Astrocyte of the spinal cord (primary cell): Measurements from ENCODE around the gene PLCB4.

Experiments used
- DNase-seq: peaks from one replicate; pipeline ENCODE4 v3.0.0; 2011; ENCODE audit warnings: low read depth, low spot score
- H3K4me3 ChIP-seq: 2 replicates; pipeline ENCODE4 v1.5.1; 2011; ENCODE audit warnings: low read depth, mild to moderate bottlenecking, low read length, moderate library complexity
- in situ Hi-C: cut with HindIII; loops from 2 replicates; pipeline ENCODE4 v1.10.0; 2017; ENCODE audit warnings: low sequenced_read_pairs
- TF ChIP-seq, protein P1 (sequence below): IDR thresholded peaks from 2 replicates; pipeline ENCODE4 v1.5.1; 2012; ENCODE audit warnings: low read depth, mild to moderate bottlenecking, low read length, inconsistent platforms

Gene PLCB4

DNA sequence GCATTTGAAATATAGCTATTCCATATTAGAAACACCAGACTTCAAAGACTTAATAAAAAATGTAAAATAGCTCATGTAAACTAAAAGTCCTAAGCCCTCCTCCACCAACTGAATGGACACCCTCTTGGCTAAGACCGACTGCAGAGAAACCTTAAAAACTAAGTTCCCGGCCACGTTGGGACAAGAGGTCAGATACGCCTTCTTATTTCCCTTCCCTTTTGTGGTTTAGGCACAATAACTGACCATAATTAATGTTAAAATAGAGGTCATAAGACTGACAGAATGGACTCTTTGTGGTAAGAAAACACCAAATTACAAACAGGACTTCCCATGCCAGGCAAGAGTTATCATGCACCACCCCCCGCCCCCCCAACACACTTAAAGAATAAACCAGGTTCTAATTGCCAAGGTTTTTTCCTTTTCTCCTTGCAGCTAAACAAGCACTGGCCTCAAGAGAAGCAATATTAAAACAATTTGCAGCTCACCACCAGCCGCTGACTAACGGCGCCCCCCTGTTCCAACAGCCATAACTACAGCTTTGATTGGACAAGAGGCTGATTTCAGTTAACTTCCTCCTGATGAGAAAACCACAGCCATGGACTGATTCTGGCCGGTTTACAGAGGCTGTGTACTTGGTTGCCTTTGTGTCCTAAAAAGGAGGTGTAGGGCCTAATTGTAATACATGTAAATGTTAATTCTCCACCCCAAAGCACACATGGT, 434.8 kb downstream of the PLCB4 start:
- DNase-seq: peak; percentile 84
- TF ChIP-seq, protein P1, sequence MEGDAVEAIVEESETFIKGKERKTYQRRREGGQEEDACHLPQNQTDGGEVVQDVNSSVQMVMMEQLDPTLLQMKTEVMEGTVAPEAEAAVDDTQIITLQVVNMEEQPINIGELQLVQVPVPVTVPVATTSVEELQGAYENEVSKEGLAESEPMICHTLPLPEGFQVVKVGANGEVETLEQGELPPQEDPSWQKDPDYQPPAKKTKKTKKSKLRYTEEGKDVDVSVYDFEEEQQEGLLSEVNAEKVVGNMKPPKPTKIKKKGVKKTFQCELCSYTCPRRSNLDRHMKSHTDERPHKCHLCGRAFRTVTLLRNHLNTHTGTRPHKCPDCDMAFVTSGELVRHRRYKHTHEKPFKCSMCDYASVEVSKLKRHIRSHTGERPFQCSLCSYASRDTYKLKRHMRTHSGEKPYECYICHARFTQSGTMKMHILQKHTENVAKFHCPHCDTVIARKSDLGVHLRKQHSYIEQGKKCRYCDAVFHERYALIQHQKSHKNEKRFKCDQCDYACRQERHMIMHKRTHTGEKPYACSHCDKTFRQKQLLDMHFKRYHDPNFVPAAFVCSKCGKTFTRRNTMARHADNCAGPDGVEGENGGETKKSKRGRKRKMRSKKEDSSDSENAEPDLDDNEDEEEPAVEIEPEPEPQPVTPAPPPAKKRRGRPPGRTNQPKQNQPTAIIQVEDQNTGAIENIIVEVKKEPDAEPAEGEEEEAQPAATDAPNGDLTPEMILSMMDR: peak; percentile 23
- in situ Hi-C loops: no loop called here
- H3K4me3 ChIP-seq: no peak overlapping the region

DNA sequence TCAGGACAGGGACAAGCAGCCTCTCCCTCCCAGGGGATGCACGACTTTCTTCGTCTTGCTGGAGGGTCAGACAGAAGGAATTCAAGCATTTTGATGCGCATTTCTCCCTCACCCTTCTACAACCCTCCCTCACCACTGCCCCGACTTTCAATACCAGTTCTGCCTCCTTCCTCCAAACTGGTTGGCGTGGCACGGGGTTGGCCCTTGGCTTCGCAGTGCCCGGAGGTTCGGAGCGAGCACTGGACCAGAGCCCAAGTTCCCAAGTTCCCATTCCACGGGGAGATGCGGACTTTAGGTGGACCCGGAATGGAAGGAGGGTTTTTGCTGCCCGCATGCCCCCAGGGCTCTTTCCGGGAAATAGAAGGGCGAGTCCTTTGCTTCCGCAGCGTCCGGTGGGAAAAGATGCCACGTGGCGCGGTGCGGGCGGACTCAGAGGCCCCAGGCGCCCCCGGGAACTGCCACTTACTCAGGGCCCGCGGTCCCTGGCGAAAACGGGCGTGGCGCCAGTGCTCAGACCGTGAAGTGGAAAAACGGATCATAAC, 437.5 kb downstream of the PLCB4 start:
- no peak overlapping the region for H3K4me3 ChIP-seq
- TF ChIP-seq, protein P1: no peak
- DNase-seq: no peak
- in situ Hi-C loops: no loop called here

DNA sequence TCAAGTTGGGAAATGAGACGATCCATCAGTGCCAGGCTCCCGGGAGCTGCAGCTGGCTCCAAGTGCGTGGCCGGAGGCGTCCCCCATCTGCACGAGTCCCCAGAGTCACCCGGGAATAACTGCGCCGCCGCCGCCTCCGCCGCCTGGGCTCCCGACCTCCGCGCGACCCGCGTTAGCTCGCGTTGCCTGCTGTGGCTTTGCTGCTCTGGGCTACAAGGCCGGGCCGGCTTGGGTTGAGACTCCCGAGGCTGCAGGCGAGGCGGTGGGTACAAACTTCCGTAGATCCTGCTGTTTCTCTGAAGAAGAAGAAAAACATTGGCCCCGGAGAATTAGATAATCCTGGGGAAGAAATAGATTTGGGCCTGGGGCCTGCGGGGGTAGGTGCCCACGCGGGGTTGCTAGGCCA, 438.1 kb downstream of the PLCB4 start:
- in situ Hi-C loops: no loop called here
- no peak overlapping the region for H3K4me3 ChIP-seq
- no peak for DNase-seq
- TF ChIP-seq, protein P1: no peak

DNA sequence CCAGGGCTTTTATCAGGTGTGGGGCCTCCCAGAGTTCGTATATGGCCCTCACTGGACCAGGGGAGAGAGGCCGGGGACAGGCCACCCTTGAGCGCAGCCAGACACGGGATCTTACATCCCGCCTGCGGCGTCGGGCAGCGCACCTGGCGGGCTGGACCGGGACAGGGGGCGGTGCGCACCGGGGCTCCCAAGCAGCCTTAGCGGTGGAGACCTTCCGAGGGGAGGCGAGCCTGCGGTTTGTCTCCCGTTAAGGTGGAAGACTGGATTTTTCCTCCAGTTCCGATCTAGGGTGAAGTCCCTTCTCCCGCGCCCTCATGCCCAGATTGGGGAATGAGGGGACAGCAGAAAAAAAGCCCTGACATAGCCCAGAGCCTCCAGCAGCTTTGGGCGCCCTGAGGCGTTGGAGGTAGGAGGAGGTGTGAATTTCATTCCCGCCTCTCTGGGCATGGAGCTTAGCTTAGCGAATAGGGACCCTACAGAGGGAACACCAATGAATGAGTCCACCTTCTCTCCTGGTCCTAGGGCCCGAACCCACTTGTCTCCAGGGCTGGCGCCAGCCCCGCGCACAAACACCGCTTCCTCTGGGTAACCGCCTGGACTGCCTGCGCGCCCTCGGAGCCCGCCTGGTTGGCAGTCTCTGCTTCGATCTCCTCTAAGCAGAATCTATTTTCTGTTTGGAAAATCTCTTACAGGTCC, 438.8 kb downstream of the PLCB4 start:
- in situ Hi-C loops: no loop called here
- no peak for DNase-seq
- H3K4me3 ChIP-seq: no peak overlapping the region
- TF ChIP-seq, protein P1: no peak

DNA sequence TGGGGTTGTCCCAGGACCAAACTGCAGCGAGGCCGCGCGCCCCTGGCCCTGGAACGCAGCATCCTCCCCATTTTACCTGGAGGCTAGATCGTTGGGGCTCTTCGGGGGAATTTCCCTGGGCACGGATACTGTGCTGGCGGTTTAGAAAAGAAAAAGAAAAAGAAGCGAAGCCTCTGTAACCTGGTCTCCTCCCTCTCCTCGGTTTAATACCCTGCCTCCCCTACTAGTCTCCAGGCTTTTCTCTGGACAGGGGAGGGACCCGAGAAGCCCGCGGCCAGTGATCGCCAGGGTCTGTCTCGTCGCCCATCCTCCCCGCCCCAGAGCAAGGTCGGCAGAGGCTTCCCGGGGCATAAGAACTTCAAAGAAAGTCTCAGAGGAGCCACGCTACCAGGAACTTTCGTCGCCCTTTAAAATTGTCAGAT, 439.4 kb downstream of the PLCB4 start:
- H3K4me3 ChIP-seq: no peak overlapping the region
- in situ Hi-C loops: no loop called here
- DNase-seq: no peak
- TF ChIP-seq, protein P1: no peak

DNA sequence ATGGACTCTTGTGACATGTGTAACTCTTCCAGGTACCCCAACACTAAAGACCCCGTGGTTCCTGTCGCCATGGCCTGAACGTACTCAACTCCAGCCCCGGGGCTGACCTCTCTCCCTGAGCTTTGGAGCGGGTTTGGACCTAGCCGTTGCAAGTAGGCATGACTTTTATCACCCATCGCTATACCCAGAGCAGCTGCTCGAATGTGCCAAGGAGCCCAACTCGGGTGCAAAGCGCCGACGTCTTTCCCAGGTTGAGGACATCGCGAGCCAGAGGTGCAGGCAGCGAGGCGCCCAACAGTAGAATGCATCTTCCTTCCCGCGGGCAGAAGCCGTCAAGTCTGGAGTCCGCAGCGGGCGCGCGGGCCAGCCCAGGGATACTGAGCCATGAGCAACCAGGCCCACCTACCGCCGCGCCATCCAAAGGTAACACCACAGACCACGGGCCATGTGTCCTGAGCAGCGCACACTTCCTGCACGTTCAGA, 439.9 kb downstream of the PLCB4 start:
- no peak overlapping the region for H3K4me3 ChIP-seq
- in situ Hi-C loops: no loop called here
- DNase-seq: no peak
- TF ChIP-seq, protein P1: no peak
